Measurements from ENCODE around the gene SIRT4.
"Not testable (repeated sequence)": the region's sequence is repeated elsewhere in the genome, so short reads cannot be mapped to it uniquely, and the experiment has no call there.

Gene SIRT4

GRCh38 chr12:120335447-120335846 lies 33.3 kb downstream of the SIRT4 start:
- peak; percentile 30 for DNase-seq (ENCODE audit: low read depth)

DNA sequence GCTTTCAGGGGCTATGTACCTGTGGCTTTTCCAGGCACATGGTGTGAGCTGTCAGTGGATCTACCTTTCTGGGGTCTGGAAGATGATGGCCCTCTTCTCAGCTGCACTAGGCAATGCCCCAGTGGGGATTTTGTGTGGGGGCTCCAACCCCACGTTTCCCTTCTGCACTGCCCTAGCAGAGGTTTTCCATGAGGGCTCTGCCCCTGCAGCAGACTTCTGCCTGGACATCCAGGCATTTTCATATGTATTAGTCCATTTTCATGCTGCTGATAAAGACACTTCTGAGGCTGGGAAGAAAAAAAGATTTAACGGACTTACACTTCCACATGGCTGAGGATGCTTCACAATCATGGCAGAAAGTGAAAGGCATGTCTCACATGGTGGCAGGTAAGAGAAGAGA lies 34.3 kb downstream of the SIRT4 start:
- not testable (repeated sequence) for DNase-seq (ENCODE audit: low read depth)

DNA sequence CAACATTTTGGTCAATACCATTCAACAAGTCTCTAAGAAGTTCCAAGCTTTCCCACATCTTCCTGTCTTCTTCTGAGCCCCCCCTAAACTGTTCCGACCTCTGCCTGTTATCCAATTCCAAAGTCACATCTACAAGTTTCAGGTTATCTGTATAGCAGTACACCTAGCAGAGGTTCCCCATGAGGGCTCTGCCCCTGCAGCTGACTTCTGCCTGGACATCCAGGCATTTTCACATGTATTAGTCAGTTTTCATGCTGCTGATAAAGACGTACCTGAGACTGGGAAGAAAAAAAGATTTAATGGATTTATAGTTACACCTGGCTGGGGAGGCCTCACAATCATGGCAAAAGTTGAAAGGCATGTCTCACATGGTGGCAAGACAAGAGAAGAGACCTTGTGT lies 35.6 kb downstream of the SIRT4 start:
- no peak for DNase-seq (ENCODE audit: low read depth)

DNA sequence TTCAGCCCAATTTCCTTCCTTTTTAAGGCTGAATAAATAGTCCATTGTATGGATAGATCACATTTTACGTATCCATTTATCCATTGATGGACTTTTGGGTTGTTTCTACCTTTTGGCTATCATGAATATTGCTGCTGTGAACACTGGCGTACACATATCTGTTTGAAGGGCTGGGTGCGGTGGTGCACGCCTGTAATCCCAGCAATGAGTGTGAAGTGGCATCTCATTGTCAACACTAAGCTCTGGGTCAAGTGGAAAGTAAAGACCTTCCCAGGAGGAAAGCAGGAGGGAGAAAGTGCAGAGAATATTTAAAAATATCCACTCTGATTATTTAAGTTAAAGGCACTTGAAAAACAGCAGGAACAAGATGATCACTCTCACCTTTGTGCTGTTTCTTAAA lies 37.1 kb downstream of the SIRT4 start:
- DNase-seq (ENCODE audit: low read depth) = no peak

- DNase-seq (ENCODE audit: low read depth) = no peak
Measured at GRCh38 chr12:120342175-120343038, 40.3 kb downstream of the SIRT4 start.

- DNase-seq (ENCODE audit: low read depth) = no peak
Measured at GRCh38 chr12:120343039-120343537, 41.0 kb downstream of the SIRT4 start.

DNA sequence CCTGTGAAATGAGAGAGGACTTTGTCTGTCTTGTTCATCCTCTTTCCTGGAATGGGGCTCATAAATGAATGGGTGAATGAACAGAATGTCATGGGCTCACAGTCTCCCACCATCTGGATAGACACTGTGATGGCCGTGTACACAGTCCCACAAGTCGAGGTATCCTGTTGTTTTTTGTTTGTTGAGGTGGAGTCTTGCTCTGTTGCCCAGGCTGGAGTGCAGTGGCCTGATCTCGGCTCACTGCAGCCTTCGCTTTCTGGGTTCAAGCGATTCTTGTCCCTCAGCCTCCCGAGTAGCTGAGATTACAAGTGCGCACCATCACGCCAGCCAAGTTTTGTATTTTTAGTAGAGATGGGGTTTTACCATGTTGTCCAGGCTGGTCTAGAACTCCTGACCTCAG lies 41.6 kb downstream of the SIRT4 start:
- DNase-seq (ENCODE audit: low read depth) = no peak

DNA sequence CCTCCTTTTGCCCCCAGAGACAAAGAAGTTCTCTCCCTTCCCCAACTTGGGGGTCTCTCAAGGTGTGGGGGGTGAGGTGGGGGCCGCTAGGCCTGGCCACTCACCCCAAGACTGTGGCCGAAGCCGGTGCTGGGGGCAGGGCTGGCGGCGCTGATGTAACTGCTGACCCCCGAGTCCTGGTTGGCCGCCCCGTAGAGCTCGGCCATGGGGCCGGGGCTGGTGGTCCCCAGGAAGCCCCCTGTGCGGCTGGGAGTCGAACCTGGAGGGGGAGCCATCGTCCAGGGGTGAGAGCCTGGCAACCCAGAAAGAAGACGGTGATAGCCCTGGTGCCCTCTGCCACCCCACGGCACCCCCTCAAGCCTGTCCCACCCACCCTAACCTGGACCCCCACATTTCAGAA lies 43.9 kb downstream of the SIRT4 start:
- DNase-seq (ENCODE audit: low read depth) = no peak

DNA sequence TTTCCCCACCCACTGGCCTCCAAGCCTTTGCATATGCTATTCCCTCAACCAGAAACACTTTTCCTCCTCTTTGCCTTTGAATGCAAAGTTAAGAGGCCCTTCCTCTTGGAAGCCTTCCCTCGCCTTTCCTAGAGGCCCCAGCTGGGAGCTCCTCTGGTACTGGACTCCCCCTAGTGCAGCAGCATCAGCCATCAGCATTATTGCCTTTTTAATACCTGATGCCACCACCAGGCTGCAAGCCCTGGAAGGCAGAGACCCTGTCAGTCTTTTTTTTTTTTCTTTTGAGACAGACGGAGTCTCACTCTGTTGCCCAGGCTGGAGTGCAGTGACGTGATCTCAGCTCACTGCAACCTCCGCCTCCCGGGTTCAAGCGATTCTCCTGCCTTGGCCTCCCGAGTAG lies 44.6 kb downstream of the SIRT4 start:
- no peak for DNase-seq (ENCODE audit: low read depth)

DNA sequence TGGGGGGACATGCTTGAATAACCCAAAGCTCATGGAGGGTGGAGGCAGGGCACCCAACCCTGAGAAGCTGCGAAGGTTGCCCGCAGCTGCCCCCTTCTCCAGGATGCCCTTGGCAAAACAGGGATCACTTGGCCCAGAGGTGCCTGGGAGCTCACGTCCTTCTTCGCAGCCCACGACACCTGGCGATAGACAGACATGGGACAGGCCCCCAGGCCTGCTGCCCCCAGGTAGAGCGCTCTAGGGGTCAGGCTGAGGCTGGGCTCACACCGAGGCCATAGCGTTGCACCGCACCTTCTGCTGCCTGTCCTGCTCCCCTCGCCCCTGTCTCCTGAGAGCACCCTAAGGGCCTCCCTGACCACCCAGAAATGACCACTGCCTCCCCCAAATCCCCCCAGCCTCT lies 45.6 kb downstream of the SIRT4 start:
- DNase-seq (ENCODE audit: low read depth) = no peak

- DNase-seq (ENCODE audit: low read depth) = no peak
Measured at GRCh38 chr12:120350576-120351350, 48.6 kb downstream of the SIRT4 start.

- DNase-seq (ENCODE audit: low read depth) = no peak
Measured at GRCh38 chr12:120352117-120352516, 50.0 kb downstream of the SIRT4 start.

- DNase-seq (ENCODE audit: low read depth) = no peak
Measured at GRCh38 chr12:120353136-120353535, 51.0 kb downstream of the SIRT4 start.

DNA sequence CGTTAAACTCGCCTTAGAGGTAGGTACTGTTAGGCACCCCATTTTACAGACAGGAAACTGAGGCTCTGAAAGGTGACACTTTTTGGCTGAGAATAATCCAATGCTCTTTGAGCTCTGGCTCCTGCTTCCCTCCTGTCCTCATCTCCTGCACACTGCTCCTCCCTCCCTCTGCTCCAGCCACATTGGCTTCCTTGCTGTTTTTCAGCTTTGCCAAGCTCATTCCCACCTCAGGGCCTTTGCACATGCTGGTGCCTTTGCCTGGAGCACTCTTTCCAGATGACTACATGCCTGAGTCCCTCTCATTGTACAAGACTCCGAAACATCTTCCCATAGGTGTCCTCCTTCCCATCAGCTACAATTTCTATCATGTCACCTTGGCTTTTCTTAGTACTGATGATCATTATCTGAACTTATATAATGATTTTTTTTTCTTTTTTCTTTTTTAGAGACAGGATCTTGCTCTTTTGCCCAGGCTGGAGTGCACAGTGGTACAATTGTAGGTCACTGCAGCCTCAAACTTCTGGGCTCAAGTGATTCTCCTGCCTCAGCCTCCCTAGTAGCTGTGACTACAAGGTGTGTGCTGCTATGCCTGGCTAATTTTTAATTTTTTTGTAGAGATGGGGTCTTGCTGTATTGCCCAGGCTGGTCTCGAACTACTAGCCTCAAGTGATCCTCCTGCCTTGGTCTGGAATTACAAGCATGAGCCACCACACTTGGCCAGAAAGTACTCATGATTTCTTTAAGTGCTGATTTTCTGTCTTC lies 51.6 kb downstream of the SIRT4 start:
- no peak for DNase-seq (ENCODE audit: low read depth)

DNA sequence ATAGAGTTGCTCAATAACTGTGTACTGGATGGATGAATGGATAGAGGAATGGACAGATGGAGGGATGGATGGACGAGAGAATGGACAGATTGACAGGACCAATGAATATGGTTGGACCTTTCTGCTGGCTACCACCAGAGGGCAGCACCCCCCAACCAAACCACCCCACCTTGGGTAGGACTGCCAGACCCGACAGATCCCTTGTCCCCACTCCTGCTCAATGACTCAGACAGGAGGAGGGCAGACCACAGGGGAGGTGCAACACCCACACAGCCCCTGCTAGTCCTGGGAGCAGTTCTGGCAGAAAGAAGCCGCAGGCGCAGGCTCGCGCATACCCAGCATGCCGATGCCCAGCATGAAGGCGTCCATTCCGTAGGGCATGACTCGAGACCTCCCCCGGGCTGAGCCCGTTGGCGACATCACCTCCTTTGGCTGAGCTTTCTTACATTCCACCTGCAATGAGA lies 54.5 kb downstream of the SIRT4 start:
- peak; percentile 73 for DNase-seq (ENCODE audit: low read depth)

DNA sequence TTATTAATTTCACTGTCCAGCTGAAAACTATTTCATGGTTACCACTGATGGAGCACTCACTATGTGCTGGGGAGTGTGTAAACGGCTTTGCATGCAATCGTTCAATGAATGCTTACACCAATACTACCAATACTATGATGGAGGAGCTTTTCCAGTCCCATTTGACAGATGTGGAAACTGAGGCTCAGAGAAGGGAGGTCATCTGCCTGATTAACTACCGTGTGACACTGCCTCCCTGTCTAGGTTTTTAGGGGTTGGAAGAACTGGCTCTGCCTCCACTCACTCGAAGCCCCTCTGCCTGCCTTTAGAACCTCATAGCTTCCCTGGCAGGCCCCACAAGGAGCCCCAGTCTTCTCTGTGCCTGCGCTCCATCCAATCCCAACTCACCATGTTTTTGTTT lies 55.0 kb downstream of the SIRT4 start:
- DNase-seq (ENCODE audit: low read depth) = no peak

DNA sequence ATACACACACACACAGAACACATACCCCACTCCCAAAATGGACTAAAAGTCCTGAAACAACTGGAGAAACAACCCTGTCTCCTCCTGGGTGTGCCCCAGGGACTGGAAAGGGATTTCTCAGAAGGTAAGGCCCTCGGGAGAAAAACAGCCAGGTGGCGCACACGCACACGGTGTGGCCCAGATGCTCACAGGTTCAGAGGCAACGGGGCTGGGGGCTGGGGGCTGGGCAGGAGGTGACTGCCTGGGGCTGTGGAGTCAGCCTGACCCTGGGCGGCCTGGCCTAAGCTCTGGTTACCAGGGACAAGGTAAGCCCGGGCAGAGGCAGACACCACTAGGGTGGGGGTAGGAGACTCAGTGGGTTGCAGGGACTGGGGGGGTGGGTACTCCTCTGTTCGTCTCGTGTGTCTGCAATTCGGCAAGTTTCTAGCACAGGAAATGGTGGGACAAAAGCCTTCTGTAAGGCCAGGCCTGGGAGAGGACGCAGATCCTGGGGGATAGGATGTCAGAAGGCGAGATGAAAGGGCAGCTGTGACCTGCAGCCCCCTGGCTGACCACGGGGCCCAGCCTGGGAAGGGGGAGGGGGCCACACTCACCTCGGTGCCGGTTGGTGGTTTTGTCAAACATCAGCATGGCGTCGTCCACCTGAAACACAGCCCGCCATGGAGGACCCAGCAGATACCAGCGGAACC lies 56.4 kb downstream of the SIRT4 start:
- no peak for DNase-seq (ENCODE audit: low read depth)

- no peak for DNase-seq (ENCODE audit: low read depth)
Measured at GRCh38 chr12:120359128-120359527, 57.0 kb downstream of the SIRT4 start.

DNA sequence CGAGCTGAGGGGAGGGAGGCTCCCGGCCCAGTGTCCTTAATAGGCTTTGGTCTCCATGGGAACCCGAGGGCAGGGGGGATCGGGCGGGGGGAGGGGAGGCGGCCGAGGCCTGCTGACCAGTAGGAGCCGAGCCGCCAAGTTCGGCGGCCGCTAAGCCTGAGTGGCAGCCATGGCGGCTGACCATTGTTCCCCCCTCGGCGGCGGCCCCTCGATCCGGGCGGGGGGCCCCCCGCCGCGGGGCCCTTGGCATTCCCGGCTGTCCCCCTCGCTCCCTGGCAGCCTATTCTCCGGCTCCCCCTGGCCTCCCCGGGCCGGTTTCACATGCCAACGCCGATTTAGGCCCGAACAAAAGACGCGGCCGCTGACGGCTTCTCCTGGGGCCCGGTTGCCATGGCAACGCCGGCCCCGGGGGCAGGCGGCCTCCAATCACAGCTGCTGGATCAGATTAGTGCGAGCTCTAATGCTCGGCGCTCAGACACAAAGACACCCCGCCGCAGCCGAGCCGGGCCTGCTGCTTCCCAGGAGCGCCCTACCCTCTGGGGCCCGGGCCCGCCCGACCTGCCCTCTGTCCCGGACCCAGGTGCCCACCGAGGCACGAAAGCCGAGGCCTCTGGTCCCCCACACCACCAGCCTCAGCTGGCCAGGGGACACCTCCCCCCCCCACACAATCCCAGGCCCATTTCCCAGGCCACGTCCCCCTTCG lies 59.5 kb downstream of the SIRT4 start:
- DNase-seq (ENCODE audit: low read depth) = no peak

Measured in activated T-cell treated with anti-CD3 and anti-CD28 coated beads for 48 hours (primary cell).